ENCODE measurements around the gene NIPAL3. TPM values are rescaled to one million over a fixed set of nuclear protein-coding genes. Genes with fewer than 3 reads are reported as not detected.

NIPAL3 gene
- total RNA-seq, 1 donor from 2014 or later, result 29.3 TPM

DNA sequence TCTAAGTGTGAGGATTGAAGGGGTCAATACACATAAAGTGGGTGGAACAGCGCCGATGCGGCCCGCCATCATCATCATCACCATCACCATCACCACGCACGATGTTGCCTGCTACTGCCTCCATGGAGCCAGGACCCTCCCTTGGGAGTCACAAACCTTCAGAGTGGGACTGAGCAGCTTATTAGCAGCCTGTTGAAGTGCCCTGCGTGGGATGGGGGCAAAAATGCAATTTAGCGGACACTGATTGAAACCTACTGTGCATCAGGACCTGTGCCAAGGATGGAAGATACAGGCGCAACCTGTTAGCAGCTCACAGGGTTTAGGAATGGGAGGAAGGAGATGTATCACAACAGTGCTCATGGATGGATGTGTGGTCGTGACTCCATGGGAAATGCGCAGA is 28.7 kb upstream of the NIPAL3 start:
- TF ChIP-seq, protein P1, sequence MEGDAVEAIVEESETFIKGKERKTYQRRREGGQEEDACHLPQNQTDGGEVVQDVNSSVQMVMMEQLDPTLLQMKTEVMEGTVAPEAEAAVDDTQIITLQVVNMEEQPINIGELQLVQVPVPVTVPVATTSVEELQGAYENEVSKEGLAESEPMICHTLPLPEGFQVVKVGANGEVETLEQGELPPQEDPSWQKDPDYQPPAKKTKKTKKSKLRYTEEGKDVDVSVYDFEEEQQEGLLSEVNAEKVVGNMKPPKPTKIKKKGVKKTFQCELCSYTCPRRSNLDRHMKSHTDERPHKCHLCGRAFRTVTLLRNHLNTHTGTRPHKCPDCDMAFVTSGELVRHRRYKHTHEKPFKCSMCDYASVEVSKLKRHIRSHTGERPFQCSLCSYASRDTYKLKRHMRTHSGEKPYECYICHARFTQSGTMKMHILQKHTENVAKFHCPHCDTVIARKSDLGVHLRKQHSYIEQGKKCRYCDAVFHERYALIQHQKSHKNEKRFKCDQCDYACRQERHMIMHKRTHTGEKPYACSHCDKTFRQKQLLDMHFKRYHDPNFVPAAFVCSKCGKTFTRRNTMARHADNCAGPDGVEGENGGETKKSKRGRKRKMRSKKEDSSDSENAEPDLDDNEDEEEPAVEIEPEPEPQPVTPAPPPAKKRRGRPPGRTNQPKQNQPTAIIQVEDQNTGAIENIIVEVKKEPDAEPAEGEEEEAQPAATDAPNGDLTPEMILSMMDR (IDR thresholded peaks at IDR 0.05), result no peak
- peak overlapping the region; percentile 43 for H3K27ac Mint-ChIP-seq (ENCODE audit: unreplicated experiment)

DNA sequence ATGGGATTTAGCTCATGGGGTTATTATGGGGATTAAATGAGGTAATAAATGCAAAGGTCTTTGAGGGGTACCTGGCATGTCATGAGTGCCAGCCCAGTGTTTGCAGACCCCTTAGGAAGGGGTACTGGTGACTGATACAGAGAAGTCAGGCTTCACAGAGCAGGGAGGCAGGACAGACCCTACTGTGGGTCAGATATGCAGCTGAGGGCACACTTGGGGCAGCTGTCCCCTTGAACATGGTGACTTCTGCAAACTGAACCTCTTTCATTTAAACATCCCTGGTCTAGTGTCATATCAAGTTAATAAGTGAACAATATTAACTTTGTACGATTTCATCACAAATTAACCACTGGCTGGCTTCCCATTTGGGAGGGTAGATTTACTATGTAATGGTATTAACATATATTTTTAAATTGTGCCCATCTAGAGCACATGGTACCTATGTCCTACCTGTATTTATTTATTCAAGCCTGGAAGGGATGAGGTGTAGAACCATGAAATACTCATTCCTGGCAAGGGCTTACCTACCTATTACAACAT is 27.9 kb upstream of the NIPAL3 start:
- TF ChIP-seq, protein P1 (IDR thresholded peaks at IDR 0.05), result no peak
- Mint-ChIP-seq H3K27me3 (ENCODE audit: low read depth) (no peaks in the 10 kb centered on the region), H3K36me3 (ENCODE audit: low read depth) (peaks cover 3% of the 10 kb centered on the region), H3K27ac (ENCODE audit: unreplicated experiment) (no peak overlapping the region), H3K4me3 (ENCODE audit: unreplicated experiment) (no peak overlapping the region), H3K9me3 (ENCODE audit: low read depth) (no peaks in the 10 kb centered on the region), H3K4me1 (ENCODE audit: low read depth) (peaks cover 35% of the 10 kb centered on the region)
- DNase-seq (ENCODE audit: low spot score), result no peak

More for the DNA sequence above, 28.7 kb upstream of the NIPAL3 start:
- Mint-ChIP-seq H3K27me3 (ENCODE audit: low read depth) (no peaks in the 10 kb centered on the region), H3K9me3 (ENCODE audit: low read depth) (no peaks in the 10 kb centered on the region), H3K36me3 (ENCODE audit: low read depth) (peaks cover 3% of the 10 kb centered on the region), H3K4me3 (ENCODE audit: unreplicated experiment) (no peak overlapping the region), H3K4me1 (ENCODE audit: low read depth) (peaks cover 30% of the 10 kb centered on the region)
- peak; percentile 30 for DNase-seq (ENCODE audit: low spot score)

DNA sequence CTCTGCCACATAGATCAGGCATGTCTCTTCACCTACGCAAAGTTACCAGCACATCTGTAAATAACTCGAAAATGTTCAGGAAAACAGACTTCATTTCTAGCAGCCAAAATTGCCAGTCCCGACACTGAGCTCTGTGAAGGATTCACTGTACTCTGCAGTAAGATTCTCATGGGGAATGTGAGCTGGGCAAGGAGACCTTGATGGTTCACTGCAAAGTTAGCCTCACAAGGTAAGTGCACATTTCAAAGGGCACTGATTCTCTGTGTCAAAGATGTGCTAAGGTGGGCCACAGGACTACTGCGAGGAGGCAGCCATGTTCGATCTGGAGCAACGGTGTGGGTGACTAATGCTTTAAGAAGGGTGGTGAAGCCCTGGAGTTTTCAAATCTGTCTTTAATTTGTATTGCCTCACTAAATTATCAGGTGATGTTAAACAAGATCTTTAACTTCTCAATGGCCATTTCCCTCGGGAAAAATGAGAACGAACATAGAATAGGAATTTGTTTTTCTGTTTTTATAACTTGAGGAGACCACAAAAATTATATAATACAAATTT is 27.2 kb upstream of the NIPAL3 start:
- DNase-seq (ENCODE audit: low spot score), result no peak
- Mint-ChIP-seq H3K27me3 (ENCODE audit: low read depth) (no peaks in the 10 kb centered on the region), H3K36me3 (ENCODE audit: low read depth) (peaks cover 1% of the 10 kb centered on the region), H3K27ac (ENCODE audit: unreplicated experiment) (no peak overlapping the region), H3K4me1 (ENCODE audit: low read depth) (peaks cover 40% of the 10 kb centered on the region), H3K4me3 (ENCODE audit: unreplicated experiment) (no peak overlapping the region), H3K9me3 (ENCODE audit: low read depth) (no peaks in the 10 kb centered on the region)
- TF ChIP-seq, protein P1 (IDR thresholded peaks at IDR 0.05), result no peak

DNA sequence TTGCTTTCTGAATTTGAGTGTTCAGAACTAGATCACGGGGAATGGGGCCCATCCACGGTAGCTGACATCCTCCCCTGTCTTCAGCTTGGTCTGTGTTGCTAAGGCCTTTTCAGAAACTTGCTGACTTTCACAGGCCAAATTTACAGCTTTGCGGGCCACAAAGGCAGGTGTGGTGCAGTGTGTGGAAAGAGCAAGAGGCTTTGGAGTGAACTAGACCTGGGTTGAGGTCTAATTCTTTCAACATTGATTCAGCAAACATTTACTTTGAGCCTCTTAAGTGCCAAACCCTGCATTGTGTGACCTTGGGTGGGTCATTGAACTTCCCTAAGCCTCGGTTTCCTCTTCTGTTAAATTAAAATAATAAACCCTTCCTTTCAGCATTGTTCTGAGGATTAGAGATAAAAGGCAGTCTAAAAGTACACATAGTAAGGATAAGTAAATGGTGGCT is 26.3 kb upstream of the NIPAL3 start:
- H3K9me3 Mint-ChIP-seq (ENCODE audit: low read depth), result no peaks in the 10 kb centered on the region
- H3K4me1 Mint-ChIP-seq (ENCODE audit: low read depth), result peaks cover 43% of the 10 kb centered on the region
- no peak for DNase-seq (ENCODE audit: low spot score)
- no peaks in the 10 kb centered on the region for H3K27me3 Mint-ChIP-seq (ENCODE audit: low read depth)
- peaks cover 1% of the 10 kb centered on the region for H3K36me3 Mint-ChIP-seq (ENCODE audit: low read depth)
- no peak overlapping the region for H3K27ac Mint-ChIP-seq (ENCODE audit: unreplicated experiment)
- TF ChIP-seq, protein P1 (IDR thresholded peaks at IDR 0.05), result no peak
- H3K4me3 Mint-ChIP-seq (ENCODE audit: unreplicated experiment), result no peak overlapping the region

DNA sequence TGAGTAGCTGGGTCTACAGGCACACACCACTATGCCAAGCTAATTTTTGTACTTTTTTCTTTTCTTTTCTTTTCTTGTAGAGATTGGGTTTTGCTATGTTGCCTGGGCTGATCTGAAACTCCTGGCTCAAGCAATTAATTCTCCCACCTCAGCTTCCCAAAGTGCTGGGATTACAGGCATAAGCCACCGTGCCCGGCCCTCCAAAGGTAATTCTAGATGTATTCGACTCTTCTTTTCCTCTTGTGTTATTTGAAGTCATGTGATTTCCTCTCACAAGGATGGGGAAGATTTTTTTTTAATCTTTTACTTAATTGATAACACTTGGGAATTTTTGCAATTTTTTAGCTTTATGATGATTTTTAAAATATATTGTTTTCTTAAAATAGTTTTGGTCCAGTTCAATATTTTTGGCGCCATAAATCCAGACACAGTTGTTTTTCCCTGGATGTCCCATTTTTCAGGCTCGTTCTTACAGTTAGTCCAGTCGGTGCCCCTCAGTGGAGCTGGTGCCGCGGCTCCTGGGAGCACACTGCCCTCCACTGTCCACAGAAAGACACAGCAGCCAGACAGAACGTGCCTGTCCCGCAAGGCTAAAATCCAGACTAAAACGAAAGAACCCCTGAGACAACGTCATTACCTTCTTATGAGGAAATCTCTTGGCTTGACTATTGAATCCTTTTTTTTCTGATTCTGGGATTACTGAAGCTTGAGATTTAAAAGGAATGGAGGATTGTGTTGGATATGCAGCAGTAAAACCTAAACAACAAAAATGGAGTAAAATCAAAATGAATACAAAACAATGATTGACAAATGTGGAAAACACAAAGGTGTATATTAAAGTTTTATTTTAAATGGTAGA is 24.4 kb upstream of the NIPAL3 start:
- H3K4me3 Mint-ChIP-seq (ENCODE audit: unreplicated experiment), result no peak overlapping the region
- DNase-seq (ENCODE audit: low spot score), result peak; percentile 71
- H3K27me3 Mint-ChIP-seq (ENCODE audit: low read depth), result no peaks in the 10 kb centered on the region
- TF ChIP-seq, protein P1 (IDR thresholded peaks at IDR 0.05), result peak; percentile 96
- no peaks in the 10 kb centered on the region for H3K9me3 Mint-ChIP-seq (ENCODE audit: low read depth)
- H3K27ac Mint-ChIP-seq (ENCODE audit: unreplicated experiment), result peak overlapping the region; percentile 85
- peaks cover 36% of the 10 kb centered on the region for H3K4me1 Mint-ChIP-seq (ENCODE audit: low read depth)
- peaks cover 1% of the 10 kb centered on the region for H3K36me3 Mint-ChIP-seq (ENCODE audit: low read depth)

Measured in chondrocyte (in vitro differentiated cells).